ENCODE data around the gene APOBEC3A. TPM values are rescaled to one million over a fixed set of nuclear protein-coding genes. Genes with fewer than 3 reads are reported as not detected.

APOBEC3A gene
- total and polyA plus RNA-seq, 2 of the 13 experiments (the other 11 are each of a cell fraction or from before 2014, with no cell fraction given): not detected

DNA sequence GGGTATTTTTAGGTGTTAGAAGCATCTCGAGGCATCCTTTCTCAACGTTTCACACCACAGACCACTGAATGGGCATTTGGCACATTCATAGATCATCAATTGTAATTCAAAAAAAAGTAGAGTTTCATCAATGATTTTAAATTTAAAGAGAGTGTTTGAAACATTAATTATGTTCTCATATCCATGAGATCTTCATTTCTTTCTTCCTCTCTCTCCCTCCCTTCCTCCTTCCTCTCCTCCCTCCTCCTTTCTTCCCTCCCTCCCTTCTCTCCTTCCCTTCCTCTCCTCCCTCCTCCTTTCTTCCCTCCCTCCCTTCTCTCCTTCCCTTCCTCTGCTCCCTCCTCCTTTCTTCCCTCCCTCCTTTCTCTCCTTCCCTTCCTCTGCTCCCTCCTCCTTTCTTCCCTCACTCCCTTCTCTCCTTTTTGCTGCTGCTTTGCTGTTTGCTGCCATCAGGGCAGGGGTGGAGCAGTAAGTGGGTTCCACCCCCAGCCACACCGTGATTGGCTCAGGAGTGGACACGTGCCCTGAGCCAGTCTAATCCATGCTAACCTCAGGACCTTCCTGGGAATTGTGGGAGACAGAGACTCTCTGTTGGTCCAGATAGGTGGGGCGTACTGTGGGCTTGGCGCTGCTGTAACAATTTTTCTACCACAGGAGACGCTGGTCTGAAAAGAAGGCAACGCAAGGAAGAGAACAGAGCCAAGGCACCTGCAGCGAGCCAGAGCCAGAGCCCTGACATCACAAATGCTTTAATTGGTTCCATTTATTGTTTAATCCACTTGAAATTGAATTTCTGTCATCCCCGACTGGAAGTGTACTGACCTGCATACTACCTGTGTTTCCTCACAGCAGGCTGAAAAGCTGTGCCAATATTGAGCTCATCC lies 33.7 kb upstream of the APOBEC3A start (continued):
- TF ChIP-seq, protein P1, sequence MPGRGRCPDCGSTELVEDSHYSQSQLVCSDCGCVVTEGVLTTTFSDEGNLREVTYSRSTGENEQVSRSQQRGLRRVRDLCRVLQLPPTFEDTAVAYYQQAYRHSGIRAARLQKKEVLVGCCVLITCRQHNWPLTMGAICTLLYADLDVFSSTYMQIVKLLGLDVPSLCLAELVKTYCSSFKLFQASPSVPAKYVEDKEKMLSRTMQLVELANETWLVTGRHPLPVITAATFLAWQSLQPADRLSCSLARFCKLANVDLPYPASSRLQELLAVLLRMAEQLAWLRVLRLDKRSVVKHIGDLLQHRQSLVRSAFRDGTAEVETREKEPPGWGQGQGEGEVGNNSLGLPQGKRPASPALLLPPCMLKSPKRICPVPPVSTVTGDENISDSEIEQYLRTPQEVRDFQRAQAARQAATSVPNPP (CRISPR knock-in tag; IDR thresholded peaks at IDR 0.05): no peak
- no peak for TF ChIP-seq NKX3-1 (CRISPR knock-in tag; IDR thresholded peaks at IDR 0.05)
- TF ChIP-seq, protein P2, sequence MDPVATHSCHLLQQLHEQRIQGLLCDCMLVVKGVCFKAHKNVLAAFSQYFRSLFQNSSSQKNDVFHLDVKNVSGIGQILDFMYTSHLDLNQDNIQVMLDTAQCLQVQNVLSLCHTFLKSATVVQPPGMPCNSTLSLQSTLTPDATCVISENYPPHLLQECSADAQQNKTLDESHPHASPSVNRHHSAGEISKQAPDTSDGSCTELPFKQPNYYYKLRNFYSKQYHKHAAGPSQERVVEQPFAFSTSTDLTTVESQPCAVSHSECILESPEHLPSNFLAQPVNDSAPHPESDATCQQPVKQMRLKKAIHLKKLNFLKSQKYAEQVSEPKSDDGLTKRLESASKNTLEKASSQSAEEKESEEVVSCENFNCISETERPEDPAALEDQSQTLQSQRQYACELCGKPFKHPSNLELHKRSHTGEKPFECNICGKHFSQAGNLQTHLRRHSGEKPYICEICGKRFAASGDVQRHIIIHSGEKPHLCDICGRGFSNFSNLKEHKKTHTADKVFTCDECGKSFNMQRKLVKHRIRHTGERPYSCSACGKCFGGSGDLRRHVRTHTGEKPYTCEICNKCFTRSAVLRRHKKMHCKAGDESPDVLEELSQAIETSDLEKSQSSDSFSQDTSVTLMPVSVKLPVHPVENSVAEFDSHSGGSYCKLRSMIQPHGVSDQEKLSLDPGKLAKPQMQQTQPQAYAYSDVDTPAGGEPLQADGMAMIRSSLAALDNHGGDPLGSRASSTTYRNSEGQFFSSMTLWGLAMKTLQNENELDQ (CRISPR knock-in tag; IDR thresholded peaks at IDR 0.05; ENCODE audit: borderline replicate concordance): no peak
- no peak for TF ChIP-seq CREM (IDR thresholded peaks at IDR 0.05)
- TF ChIP-seq CREM (CRISPR knock-in tag; IDR thresholded peaks at IDR 0.05): no peak
- TF ChIP-seq, protein P3, sequence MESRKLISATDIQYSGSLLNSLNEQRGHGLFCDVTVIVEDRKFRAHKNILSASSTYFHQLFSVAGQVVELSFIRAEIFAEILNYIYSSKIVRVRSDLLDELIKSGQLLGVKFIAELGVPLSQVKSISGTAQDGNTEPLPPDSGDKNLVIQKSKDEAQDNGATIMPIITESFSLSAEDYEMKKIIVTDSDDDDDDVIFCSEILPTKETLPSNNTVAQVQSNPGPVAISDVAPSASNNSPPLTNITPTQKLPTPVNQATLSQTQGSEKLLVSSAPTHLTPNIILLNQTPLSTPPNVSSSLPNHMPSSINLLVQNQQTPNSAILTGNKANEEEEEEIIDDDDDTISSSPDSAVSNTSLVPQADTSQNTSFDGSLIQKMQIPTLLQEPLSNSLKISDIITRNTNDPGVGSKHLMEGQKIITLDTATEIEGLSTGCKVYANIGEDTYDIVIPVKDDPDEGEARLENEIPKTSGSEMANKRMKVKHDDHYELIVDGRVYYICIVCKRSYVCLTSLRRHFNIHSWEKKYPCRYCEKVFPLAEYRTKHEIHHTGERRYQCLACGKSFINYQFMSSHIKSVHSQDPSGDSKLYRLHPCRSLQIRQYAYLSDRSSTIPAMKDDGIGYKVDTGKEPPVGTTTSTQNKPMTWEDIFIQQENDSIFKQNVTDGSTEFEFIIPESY (CRISPR knock-in tag; IDR thresholded peaks at IDR 0.05): no peak
- TF ChIP-seq, protein P4, sequence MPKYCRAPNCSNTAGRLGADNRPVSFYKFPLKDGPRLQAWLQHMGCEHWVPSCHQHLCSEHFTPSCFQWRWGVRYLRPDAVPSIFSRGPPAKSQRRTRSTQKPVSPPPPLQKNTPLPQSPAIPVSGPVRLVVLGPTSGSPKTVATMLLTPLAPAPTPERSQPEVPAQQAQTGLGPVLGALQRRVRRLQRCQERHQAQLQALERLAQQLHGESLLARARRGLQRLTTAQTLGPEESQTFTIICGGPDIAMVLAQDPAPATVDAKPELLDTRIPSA (CRISPR knock-in tag; IDR thresholded peaks at IDR 0.05; ENCODE audit: borderline replicate concordance): no peak
- TF ChIP-seq, protein P5, sequence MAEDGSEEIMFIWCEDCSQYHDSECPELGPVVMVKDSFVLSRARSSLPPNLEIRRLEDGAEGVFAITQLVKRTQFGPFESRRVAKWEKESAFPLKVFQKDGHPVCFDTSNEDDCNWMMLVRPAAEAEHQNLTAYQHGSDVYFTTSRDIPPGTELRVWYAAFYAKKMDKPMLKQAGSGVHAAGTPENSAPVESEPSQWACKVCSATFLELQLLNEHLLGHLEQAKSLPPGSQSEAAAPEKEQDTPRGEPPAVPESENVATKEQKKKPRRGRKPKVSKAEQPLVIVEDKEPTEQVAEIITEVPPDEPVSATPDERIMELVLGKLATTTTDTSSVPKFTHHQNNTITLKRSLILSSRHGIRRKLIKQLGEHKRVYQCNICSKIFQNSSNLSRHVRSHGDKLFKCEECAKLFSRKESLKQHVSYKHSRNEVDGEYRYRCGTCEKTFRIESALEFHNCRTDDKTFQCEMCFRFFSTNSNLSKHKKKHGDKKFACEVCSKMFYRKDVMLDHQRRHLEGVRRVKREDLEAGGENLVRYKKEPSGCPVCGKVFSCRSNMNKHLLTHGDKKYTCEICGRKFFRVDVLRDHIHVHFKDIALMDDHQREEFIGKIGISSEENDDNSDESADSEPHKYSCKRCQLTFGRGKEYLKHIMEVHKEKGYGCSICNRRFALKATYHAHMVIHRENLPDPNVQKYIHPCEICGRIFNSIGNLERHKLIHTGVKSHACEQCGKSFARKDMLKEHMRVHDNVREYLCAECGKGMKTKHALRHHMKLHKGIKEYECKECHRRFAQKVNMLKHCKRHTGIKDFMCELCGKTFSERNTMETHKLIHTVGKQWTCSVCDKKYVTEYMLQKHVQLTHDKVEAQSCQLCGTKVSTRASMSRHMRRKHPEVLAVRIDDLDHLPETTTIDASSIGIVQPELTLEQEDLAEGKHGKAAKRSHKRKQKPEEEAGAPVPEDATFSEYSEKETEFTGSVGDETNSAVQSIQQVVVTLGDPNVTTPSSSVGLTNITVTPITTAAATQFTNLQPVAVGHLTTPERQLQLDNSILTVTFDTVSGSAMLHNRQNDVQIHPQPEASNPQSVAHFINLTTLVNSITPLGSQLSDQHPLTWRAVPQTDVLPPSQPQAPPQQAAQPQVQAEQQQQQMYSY (CRISPR knock-in tag; IDR thresholded peaks at IDR 0.05): no peak
- TF ChIP-seq, protein P6, sequence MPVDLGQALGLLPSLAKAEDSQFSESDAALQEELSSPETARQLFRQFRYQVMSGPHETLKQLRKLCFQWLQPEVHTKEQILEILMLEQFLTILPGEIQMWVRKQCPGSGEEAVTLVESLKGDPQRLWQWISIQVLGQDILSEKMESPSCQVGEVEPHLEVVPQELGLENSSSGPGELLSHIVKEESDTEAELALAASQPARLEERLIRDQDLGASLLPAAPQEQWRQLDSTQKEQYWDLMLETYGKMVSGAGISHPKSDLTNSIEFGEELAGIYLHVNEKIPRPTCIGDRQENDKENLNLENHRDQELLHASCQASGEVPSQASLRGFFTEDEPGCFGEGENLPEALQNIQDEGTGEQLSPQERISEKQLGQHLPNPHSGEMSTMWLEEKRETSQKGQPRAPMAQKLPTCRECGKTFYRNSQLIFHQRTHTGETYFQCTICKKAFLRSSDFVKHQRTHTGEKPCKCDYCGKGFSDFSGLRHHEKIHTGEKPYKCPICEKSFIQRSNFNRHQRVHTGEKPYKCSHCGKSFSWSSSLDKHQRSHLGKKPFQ (CRISPR knock-in tag; IDR thresholded peaks at IDR 0.05; ENCODE audit: insufficient replicate concordance): no peak
- TF ChIP-seq ZNF232 (CRISPR knock-in tag; IDR thresholded peaks at IDR 0.05; ENCODE audit: borderline replicate concordance): no peak
- peak; percentile 49 for TF ChIP-seq POLR2AphosphoS5 (IDR thresholded peaks at IDR 0.05; ENCODE audit: low read depth, low read length)
- TF ChIP-seq, protein P7, sequence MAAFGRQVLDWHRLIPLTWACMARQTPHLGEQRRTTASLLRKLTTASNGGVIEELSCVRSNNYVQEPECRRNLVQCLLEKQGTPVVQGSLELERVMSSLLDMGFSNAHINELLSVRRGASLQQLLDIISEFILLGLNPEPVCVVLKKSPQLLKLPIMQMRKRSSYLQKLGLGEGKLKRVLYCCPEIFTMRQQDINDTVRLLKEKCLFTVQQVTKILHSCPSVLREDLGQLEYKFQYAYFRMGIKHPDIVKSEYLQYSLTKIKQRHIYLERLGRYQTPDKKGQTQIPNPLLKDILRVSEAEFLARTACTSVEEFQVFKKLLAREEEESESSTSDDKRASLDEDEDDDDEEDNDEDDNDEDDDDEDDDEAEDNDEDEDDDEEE (CRISPR knock-in tag; IDR thresholded peaks at IDR 0.05): no peak
- no peak for TF ChIP-seq ZNF432 (CRISPR knock-in tag; IDR thresholded peaks at IDR 0.05; ENCODE audit: borderline replicate concordance)
- TF ChIP-seq MAFG (CRISPR knock-in tag; IDR thresholded peaks at IDR 0.05): no peak
- no peak for TF ChIP-seq CHD2 (IDR thresholded peaks at IDR 0.05; ENCODE audit: low read depth, low read length)
